Lower lobe of right lung (tissue), 2 donors: ENCODE results near the gene SNX24. TPM values are rescaled to one million over a fixed set of nuclear protein-coding genes. Genes with fewer than 3 reads are reported as not detected.

Experiments used
- ATAC-seq, 2 donors: fragments of 200-7000 bp; cut with Tn5 transposase; one replicate each; pipeline ENCODE4 v1.9.1; 2020 to 2022; ENCODE audit warnings: mild to moderate bottlenecking in 2 of 2, moderate library complexity in 2 of 2
- DNase-seq: peaks from one replicate; pipeline ENCODE4 v3.0.0-alpha.2; 2020
- H3K27ac ChIP-seq: fragments of 200-600 bp; one replicate; pipeline ENCODE4 v1.8.0; 2022
- H3K27me3 ChIP-seq: fragments of 200-600 bp; one replicate; pipeline ENCODE4 v1.8.0; 2022; ENCODE audit warnings: low read depth
- H3K36me3 ChIP-seq: fragments of 200-600 bp; one replicate; pipeline ENCODE4 v1.8.0; 2022; ENCODE audit warnings: mild to moderate bottlenecking
- H3K4me1 ChIP-seq: fragments of 200-600 bp; one replicate; pipeline ENCODE4 v1.8.0; 2022
- H3K4me3 ChIP-seq: fragments of 200-600 bp; one replicate; pipeline ENCODE4 v1.8.0; 2022; ENCODE audit warnings: mild to moderate bottlenecking
- H3K9me3 ChIP-seq: fragments of 200-600 bp; one replicate; pipeline ENCODE4 v1.8.0; 2022
- CTCF ChIP-seq: fragments of 200-600 bp; IDR thresholded peaks from one replicate; pipeline ENCODE4 v1.8.0; 2022; ENCODE audit warnings: antibody characterized with exemption, mild to moderate bottlenecking
- intact Hi-C: fragments of 100-400 bp; cut with DNase I; formaldehyde crosslinking; loops from one replicate; pipeline ENCODE4 v1.11.0; 2022
- long read RNA-seq: library from polyadenylated mRNA; unstranded; transcript quantifications from one replicate; pipeline ENCODE4 v2.0.0, GENCODE V29; 2021
- total RNA-seq: library from RNA; stranded (reverse); fragmentation: NEBNext Ultra II Directional; extraction: Animal tissue kit (Norgen Biotek cat#: 25700); gene quantifications from one replicate; pipeline ENCODE4 v1.2.1, GENCODE V29; 2021
- donor health status: DM: no; HTN: yes; CAD: no; lungs with severe emphysema.

Gene SNX24
- 26.7 TPM for total RNA-seq
- long read RNA-seq, transcript SNX24-201 (7 exons, 2,158 nt) = major isoform, 16 of 33 reads
- long read RNA-seq, partial matches to known transcripts = 0 of 33 reads
- long read RNA-seq, other reads (novel, unspliced or antisense) = 13 of 33 reads

- intact Hi-C loops = no loop called here
- peak; percentile 92 for DNase-seq
- H3K4me3 ChIP-seq = peak within 1 kb of the TSS; percentile 91
- TF ChIP-seq CTCF = no peak
- peak; percentile 90 to 92 for ATAC-seq
- peaks cover 47% of the 10 kb centered on the region for H3K4me1 ChIP-seq
- H3K36me3 ChIP-seq = no peaks in the 10 kb centered on the region
- peak within 1 kb of the TSS; percentile 92 for H3K27ac ChIP-seq
- no peaks in the 10 kb centered on the region for H3K9me3 ChIP-seq
- H3K27me3 ChIP-seq = no peaks in the 10 kb centered on the region
Measured at GRCh38 chr5:122845229-122846050, at the start of gene SNX24. TSS of gene SNX24 (plus strand) at chr5:122845613. CDS start at chr5:122845634, 21 bp downstream.

- DNase-seq = no peak
- Histone ChIP-seq H3K9me3 (no peaks in the 10 kb centered on the region), H3K4me3 (no peak overlapping the region), H3K27me3 (no peaks in the 10 kb centered on the region), H3K36me3 (peaks cover 90% of the 10 kb centered on the region), H3K27ac (no peak overlapping the region), H3K4me1 (no peaks in the 10 kb centered on the region)
- intact Hi-C loops = no loop called here
- TF ChIP-seq CTCF = no peak
- no peak for ATAC-seq
Measured at GRCh38 chr5:122805481-122805880, 39.9 kb upstream of the SNX24 start.

- no peak for DNase-seq
- Histone ChIP-seq H3K27me3 (no peaks in the 10 kb centered on the region), H3K36me3 (peaks cover 44% of the 10 kb centered on the region), H3K4me1 (no peaks in the 10 kb centered on the region), H3K27ac (no peak overlapping the region), H3K9me3 (no peaks in the 10 kb centered on the region), H3K4me3 (no peak overlapping the region)
- intact Hi-C loops = no loop called here
- no peak for TF ChIP-seq CTCF
- no peak for ATAC-seq
Measured at GRCh38 chr5:122810405-122810804, 35.0 kb upstream of the SNX24 start.

- Histone ChIP-seq H3K36me3 (peaks cover 34% of the 10 kb centered on the region), H3K4me3 (no peak overlapping the region), H3K27me3 (no peaks in the 10 kb centered on the region), H3K4me1 (no peaks in the 10 kb centered on the region), H3K27ac (no peak overlapping the region), H3K9me3 (no peaks in the 10 kb centered on the region)
- intact Hi-C loops = no loop called here
- DNase-seq (no peak), ATAC-seq (no peak)
- TF ChIP-seq CTCF = no peak
Measured at GRCh38 chr5:122815218-122815767, 30.1 kb upstream of the SNX24 start.

GRCh38 chr5:122816756-122817155 is 28.7 kb upstream of the SNX24 start:
- ATAC-seq (no peak), DNase-seq (no peak)
- Histone ChIP-seq H3K27me3 (no peaks in the 10 kb centered on the region), H3K4me3 (no peak overlapping the region), H3K4me1 (no peaks in the 10 kb centered on the region), H3K27ac (no peak overlapping the region), H3K9me3 (no peaks in the 10 kb centered on the region), H3K36me3 (peaks cover 48% of the 10 kb centered on the region)
- no peak for TF ChIP-seq CTCF
- intact Hi-C loops = no loop called here
